Endothelial cell of umbilical vein (primary cell): Measurements from ENCODE around the gene PTPRF. TPM values are rescaled to one million over a fixed set of nuclear protein-coding genes. Genes with fewer than 3 reads are reported as not detected.

ENCODE experiments used
- BruUV-seq: library from RNA; stranded (reverse); fragments of 400-500 nt; replicated peaks from 2 replicates; lab custom pipeline; 2021; lab: Mats Ljungman, UMichigan
- CTCF ChIA-PET: fragments of 300-600, 350-600 bp; sonication (Branson Sonifier 250); formaldehyde crosslinking; loops from one replicate; lab custom pipeline; 2021; ENCODE audit warnings: antibody characterized with exemption, inconsistent platforms; lab: Charles Lee
- POLR2A ChIA-PET: fragments of 300-600, 350-600 bp; sonication (Branson Sonifier 250); formaldehyde crosslinking; loops from one replicate; lab custom pipeline; 2021; ENCODE audit warnings: antibody characterized with exemption, inconsistent platforms; lab: Charles Lee
- DNase-seq: peaks from one replicate; pipeline ENCODE4 v3.0.0-alpha.2; 2011; ENCODE audit warnings: low read depth, low spot score
- FAIRE-seq: peaks from 2 replicates; lab custom pipeline; 2011; peaks lifted over from hg19 to GRCh38; lab: Jason Lieb, UNC
- H2AFZ ChIP-seq: 2 replicates; pipeline ENCODE4 v1.6.0; 2012; ENCODE audit warnings: low read depth, low read length, control low read depth, inconsistent platforms
- H3K27ac ChIP-seq: 2 replicates; pipeline ENCODE4 v1.5.1; 2011; ENCODE audit warnings: low read depth, mild to moderate bottlenecking, control low read depth, low read length, moderate library complexity; ENCODE audit not compliant: insufficient read depth
- H3K27me3 ChIP-seq, 2 experiments: 2 replicates each; pipeline versions ENCODE4 v1.6.0 to v1.6.1; 2011; ENCODE audit warnings: low read length in 2 of 2, mixed read lengths in 1 of 2; ENCODE audit not compliant: control insufficient read depth in 2 of 2, insufficient read depth in 2 of 2
- H3K36me3 ChIP-seq, 2 experiments: 2 replicates in 1 of 2; 3 replicates in 1 of 2; pipeline ENCODE4 v1.5.1; 2011; ENCODE audit warnings: low read length in 2 of 2, mild to moderate bottlenecking in 1 of 2, moderate library complexity in 1 of 2; ENCODE audit not compliant: control insufficient read depth in 2 of 2, insufficient read depth in 2 of 2; ENCODE audit errors: extremely low read depth in 1 of 2
- H3K4me1 ChIP-seq: 3 replicates; pipeline ENCODE4 v1.5.1; 2011; ENCODE audit warnings: mild to moderate bottlenecking, low read length; ENCODE audit not compliant: control insufficient read depth, insufficient read depth; ENCODE audit errors: extremely low read depth
- H3K4me2 ChIP-seq: 2 replicates; pipeline ENCODE4 v1.6.1; 2011; ENCODE audit warnings: low read length, control low read depth, mixed read lengths; ENCODE audit not compliant: insufficient read depth
- H3K4me3 ChIP-seq, 3 experiments: fragments of 200-600 bp in 1 of 3; sonication (generic), shearing (Covaris generic) in 1 of 3; replicated peaks in 1 of 3; 2 replicates each; pipeline ENCODE4 v1.5.1; 2011 to 2016; ENCODE audit warnings: control low read depth in 3 of 3, low read length in 3 of 3, mild to moderate bottlenecking in 2 of 3, inconsistent platforms in 1 of 3, low read depth in 1 of 3, moderate library complexity in 1 of 3; ENCODE audit not compliant: insufficient read depth in 1 of 3
- H3K79me2 ChIP-seq: 2 replicates; pipeline ENCODE4 v1.6.0; 2012; ENCODE audit warnings: low read length, inconsistent platforms; ENCODE audit not compliant: control insufficient read depth, insufficient read depth
- H3K9ac ChIP-seq: replicated peaks from 2 replicates; pipeline ENCODE3; 2011; ENCODE audit warnings: low read length, control low read depth; ENCODE audit not compliant: insufficient read depth; ENCODE audit errors: extremely low read depth
- H3K9me1 ChIP-seq: replicated peaks from 3 replicates; pipeline ENCODE4 v1.6.0; 2011; ENCODE audit warnings: mild to moderate bottlenecking, low read length; ENCODE audit not compliant: control insufficient read depth, insufficient read depth; ENCODE audit errors: extremely low read depth
- H3K9me3 ChIP-seq: replicated peaks from 2 replicates; pipeline ENCODE4 v1.5.1; 2012; ENCODE audit warnings: low read length, inconsistent platforms; ENCODE audit not compliant: control insufficient read depth, insufficient read depth
- H4K20me1 ChIP-seq: replicated peaks from 2 replicates; pipeline ENCODE3; 2011; ENCODE audit warnings: mild to moderate bottlenecking, low read length; ENCODE audit not compliant: control insufficient read depth, insufficient read depth; ENCODE audit errors: extremely low read depth
- EZH2 ChIP-seq: IDR thresholded peaks from 2 replicates; pipeline ENCODE4 v1.6.1; 2012; ENCODE audit warnings: borderline replicate concordance, low read depth, mild to moderate bottlenecking, moderate library complexity, low read length, inconsistent platforms; ENCODE audit not compliant: severe bottlenecking
- FOS ChIP-seq: IDR thresholded peaks from 2 replicates; pipeline ENCODE4 v1.6.1; 2011; ENCODE audit warnings: mild to moderate bottlenecking, low read length, moderate library complexity, borderline replicate concordance; ENCODE audit not compliant: insufficient read depth
- GATA2 ChIP-seq: IDR thresholded peaks from 2 replicates; pipeline ENCODE4 v1.7.0; 2011; ENCODE audit warnings: low read depth, mild to moderate bottlenecking, moderate library complexity, mixed read lengths, low read length; ENCODE audit not compliant: insufficient read length, insufficient read depth
- JUN ChIP-seq: IDR thresholded peaks from 2 replicates; pipeline ENCODE4 v1.6.1; 2011; ENCODE audit warnings: borderline replicate concordance, low read depth; ENCODE audit not compliant: insufficient read length, insufficient read depth
- MYC ChIP-seq: IDR thresholded peaks from one replicate; pipeline ENCODE4 v1.6.1; 2011; ENCODE audit warnings: mild to moderate bottlenecking, low read depth, low read length
- POLR2A ChIP-seq: IDR thresholded peaks from 2 replicates; pipeline ENCODE4 v1.6.1; 2012; ENCODE audit warnings: low read depth, mild to moderate bottlenecking, control low read depth, low read length
- POLR2AphosphoS5 ChIP-seq: IDR thresholded peaks from 2 replicates; pipeline ENCODE4 v1.6.1; 2012; ENCODE audit warnings: low read depth, mild to moderate bottlenecking, control low read depth, low read length, moderate library complexity; ENCODE audit not compliant: insufficient read depth
- dilution Hi-C: fragments of 300-500 bp; cut with MboI; formaldehyde crosslinking; loops from one replicate; pipeline ENCODE4 v1.15.0; 2019; ENCODE audit warnings: low sequenced_read_pairs; ENCODE audit not compliant: extremely low pct_ligation_motif_present
- intact Hi-C: fragments of 100-400 bp; cut with micrococcal nuclease; formaldehyde crosslinking; loops from one replicate; pipeline ENCODE4 v1.10.0; 2022
- polyA plus RNA-seq, 4 experiments: library from polyadenylated mRNA; depleted of rRNA in 3 of 4; stranded (reverse) in 3 of 4; unstranded in 1 of 4; fragments of >200 nt; gene quantifications; 2 replicates each; pipeline versions ENCODE4 v1.2.1 to v1.2.3, GENCODE V29; 2011 to 2012; ENCODE audit warnings: missing spikeins in 1 of 4
- total RNA-seq: library from RNA; stranded (reverse); gene quantifications from 2 replicates; pipeline ENCODE4 v1.2.3, GENCODE V29; 2021
- TF ChIP-seq, protein P1 (sequence below): IDR thresholded peaks from 2 replicates; pipeline ENCODE4 v1.6.1; 2011; ENCODE audit not compliant: insufficient read depth, insufficient read length
- TF ChIP-seq, protein P2 (sequence below), 2 donors: IDR thresholded peaks; 1 replicate in 1 of 2; 2 replicates in 1 of 2; pipeline ENCODE4 v1.5.1; 2011; ENCODE audit warnings: low read length in 2 of 2, mild to moderate bottlenecking in 2 of 2, moderate library complexity in 2 of 2, control low read depth in 1 of 2, inconsistent platforms in 1 of 2, low read depth in 1 of 2; ENCODE audit not compliant: insufficient read depth in 1 of 2; ENCODE audit errors: extremely low read depth in 1 of 2

The PTPRF gene
- total and polyA plus RNA-seq, 2 donors (not counting 3 experiments of a cell fraction or from before 2014, with no cell fraction given) = 217 to 338 TPM

DNA sequence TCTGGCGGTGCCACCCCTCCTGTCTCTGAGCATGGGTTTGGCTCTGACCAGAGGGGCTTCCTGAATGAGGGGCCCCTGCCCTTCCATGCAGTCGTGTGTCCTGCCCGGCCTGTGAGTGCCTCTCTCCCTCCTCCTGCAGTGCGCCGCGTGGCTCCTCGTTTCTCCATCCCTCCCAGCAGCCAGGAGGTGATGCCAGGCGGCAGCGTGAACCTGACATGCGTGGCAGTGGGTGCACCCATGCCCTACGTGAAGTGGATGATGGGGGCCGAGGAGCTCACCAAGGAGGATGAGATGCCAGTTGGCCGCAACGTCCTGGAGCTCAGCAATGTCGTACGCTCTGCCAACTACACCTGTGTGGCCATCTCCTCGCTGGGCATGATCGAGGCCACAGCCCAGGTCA is 57.9 kb downstream of the PTPRF start:
- intact Hi-C loops (no loop called here), dilution Hi-C loops (no loop called here)
- H3K4me3 ChIP-seq = no peak overlapping the region
- H3K9ac ChIP-seq = no peak overlapping the region
- H3K79me2 ChIP-seq = no peaks in the 10 kb centered on the region
- H4K20me1 ChIP-seq = no peaks in the 10 kb centered on the region
- no peak for TF ChIP-seq JUN
- no peak for TF ChIP-seq EZH2
- TF ChIP-seq, protein P1, sequence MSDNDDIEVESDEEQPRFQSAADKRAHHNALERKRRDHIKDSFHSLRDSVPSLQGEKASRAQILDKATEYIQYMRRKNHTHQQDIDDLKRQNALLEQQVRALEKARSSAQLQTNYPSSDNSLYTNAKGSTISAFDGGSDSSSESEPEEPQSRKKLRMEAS = no peak
- TF ChIP-seq MYC = no peak
- TF ChIP-seq FOS = no peak
- no peak for TF ChIP-seq POLR2A
- TF ChIP-seq, protein P2, sequence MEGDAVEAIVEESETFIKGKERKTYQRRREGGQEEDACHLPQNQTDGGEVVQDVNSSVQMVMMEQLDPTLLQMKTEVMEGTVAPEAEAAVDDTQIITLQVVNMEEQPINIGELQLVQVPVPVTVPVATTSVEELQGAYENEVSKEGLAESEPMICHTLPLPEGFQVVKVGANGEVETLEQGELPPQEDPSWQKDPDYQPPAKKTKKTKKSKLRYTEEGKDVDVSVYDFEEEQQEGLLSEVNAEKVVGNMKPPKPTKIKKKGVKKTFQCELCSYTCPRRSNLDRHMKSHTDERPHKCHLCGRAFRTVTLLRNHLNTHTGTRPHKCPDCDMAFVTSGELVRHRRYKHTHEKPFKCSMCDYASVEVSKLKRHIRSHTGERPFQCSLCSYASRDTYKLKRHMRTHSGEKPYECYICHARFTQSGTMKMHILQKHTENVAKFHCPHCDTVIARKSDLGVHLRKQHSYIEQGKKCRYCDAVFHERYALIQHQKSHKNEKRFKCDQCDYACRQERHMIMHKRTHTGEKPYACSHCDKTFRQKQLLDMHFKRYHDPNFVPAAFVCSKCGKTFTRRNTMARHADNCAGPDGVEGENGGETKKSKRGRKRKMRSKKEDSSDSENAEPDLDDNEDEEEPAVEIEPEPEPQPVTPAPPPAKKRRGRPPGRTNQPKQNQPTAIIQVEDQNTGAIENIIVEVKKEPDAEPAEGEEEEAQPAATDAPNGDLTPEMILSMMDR (IDR thresholded peaks at IDR 0.05; ENCODE audit: extremely low read depth in 1 of 2, insufficient read depth in 1 of 2, low read depth in 1 of 2, low read length in 2 of 2) = no peak
- no peak for TF ChIP-seq GATA2
- no peak for TF ChIP-seq POLR2AphosphoS5
- no peak overlapping the region for H3K27ac ChIP-seq
- FAIRE-seq (no peak), DNase-seq (no peak)
- H2AFZ ChIP-seq = no peak overlapping the region
- no peaks in the 10 kb centered on the region for H3K27me3 ChIP-seq
- H3K4me1 ChIP-seq = no peaks in the 10 kb centered on the region
- no peaks in the 10 kb centered on the region for H3K9me3 ChIP-seq
- H3K36me3 ChIP-seq = peaks cover 4 to 58% of the 10 kb centered on the region in 2 experiments
- POLR2A ChIA-PET = no interaction called here
- H3K9me1 ChIP-seq = no peaks in the 10 kb centered on the region
- H3K4me2 ChIP-seq = no peak overlapping the region
- CTCF ChIA-PET = no interaction called here
- no TSS peak for BruUV-seq
